ENCODE data around the gene RCSD1.
"Not testable (repeated sequence)": the region's sequence is repeated elsewhere in the genome, so short reads cannot be mapped to it uniquely, and the experiment has no call there.

The RCSD1 gene

DNA sequence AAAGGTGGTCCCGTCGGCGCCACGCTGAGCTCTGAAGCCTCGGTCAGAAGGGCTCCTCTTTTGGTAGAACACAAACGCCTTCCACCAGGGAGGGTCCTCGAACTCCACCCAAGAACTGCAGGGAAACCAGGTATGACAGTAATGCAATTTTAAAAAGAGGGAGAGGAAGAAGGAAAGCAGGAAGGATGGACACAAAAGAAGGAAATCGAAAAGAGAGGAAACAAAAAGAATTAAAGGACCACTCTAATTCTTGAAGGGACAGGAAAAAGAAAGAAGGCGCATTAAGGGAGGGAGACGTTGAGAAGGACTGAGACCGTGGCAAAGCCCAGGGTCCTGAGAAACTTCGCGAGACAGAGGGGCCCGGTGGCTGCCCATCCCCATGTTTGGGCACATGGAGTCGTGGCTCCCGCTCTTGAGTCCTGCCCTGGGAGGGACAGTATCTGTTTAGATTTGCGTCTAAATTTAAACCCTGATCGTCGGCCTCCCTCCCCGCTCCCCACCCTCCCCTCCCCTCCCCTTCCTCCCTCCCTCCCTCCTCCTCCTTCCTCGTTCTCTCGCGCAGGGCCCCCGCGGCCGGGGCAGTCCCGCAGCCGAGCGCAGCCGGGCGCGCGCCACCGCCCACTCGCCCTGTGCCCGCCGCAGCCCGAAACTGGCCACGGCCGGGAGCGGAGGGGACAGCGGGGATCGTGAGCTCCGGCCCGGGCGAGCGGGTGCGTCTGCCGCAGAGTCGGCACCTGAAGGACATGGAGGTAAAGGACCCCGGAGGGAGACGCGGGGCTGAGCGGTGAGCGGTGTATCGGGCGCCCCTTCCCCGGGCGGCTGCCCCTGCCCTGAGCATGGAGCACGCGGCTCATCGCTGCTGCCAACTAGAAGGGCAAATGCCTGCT lies at the start of gene RCSD1:
TSS of gene RCSD1 (plus strand) at position 552 of the 887 bp plus-strand sequence. CDS start at position 744, 192 bp downstream.
- peak; percentile 24 for DNase-seq

- DNase-seq = no peak
These were observed 48.0 kb upstream of the RCSD1 start for GRCh38 chr1:167582064-167582463.

- no peak for DNase-seq
These were observed 47.3 kb upstream of the RCSD1 start for GRCh38 chr1:167582722-167583121.

DNA sequence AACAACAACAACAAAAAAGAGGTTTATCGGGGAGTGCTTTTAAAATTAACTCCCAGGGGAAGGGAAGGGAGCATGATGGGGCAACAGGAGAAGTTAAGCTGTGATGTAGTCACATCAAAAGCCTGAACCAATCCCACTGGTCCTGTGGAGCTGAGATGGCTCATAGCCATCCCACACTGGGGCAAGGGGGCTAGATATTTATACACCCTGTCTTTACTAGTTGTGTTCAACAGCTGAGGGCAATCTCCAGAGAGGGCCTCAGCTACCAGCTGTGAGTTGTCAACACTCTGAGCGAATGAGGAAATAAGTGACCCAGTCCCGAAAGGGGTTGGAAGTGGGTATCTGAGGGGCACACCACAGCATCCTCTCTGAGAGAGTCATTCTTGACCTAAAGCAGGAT lies 45.5 kb upstream of the RCSD1 start:
- no peak for DNase-seq

GRCh38 chr1:167587342-167587741 lies 42.7 kb upstream of the RCSD1 start:
- DNase-seq = no peak

- no peak for DNase-seq
These were observed 42.2 kb upstream of the RCSD1 start for GRCh38 chr1:167587872-167588271.

DNA sequence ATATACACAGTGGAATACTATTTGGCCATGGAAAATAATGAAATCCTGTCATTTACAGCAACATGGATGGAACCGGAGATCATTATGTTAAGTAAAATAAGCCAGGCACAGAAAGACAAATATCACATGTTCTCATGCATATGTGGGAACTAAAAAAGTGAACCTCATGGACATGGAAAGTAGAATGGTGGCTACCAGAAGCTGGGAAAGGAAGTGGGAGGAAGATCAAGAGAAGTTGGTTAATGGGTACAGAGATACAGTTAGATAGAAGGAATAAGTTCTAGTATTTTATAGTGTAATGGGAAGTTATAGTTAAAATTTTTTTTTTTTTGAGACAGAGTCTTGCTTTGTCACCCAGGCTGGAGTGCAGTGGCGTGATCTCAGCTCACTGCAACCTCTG lies 41.7 kb upstream of the RCSD1 start:
- no peak for DNase-seq

DNA sequence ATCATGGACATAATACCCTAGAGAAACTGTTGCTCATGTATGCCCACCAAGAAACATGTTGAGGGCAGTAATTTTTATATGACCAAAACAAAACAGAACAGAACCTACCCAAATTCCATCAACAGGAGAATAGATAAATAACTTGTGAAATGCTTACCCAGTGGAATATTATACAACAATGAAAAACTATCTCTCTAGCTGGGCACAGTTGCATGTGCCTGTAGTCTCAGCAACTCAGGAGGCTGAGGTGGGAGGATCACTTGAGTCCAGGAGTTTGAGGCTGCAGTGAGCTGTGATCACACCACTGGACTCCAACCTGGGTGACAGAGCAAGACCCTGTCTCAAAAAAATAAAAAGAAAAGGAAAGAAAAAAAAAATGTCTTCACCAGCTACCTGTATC lies 37.6 kb upstream of the RCSD1 start:
- no peak for DNase-seq

DNA sequence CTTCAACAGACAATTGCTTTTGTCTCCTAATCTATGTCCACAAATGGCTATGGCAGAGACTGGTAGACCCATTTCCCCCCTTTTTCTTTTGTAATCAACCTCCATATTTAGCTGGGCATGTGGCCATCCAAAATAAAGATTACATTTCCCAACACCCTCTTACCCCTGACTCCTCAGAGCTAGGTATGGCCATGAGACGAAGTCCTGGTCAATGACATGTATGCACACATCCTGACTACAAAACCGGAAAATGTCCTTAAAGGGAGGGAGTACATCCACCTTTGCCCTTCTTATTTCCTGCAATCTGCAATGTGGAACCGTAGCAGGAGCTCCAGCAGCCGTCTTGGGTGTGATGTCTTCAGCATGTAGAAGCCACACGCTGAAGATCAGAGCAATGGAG lies 36.2 kb upstream of the RCSD1 start:
- DNase-seq = no peak

DNA sequence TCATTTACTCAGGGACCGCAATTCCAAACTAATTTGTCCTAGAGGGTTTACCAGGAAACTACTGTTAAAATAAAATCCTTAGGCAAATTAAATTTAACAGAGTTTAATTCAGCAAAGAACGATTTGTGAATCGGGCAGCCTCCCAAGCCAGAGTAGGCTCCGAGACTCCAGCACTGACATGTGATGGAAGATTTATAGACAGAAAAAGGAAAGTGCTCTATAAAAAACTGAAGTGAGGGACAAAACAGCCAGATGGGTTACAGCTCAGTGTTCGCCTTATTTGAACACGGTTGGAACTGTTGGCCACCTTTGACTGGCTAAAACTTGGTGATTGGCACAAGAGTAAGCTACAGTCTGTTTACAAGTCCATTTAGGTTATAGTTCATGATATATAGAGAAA lies 35.2 kb upstream of the RCSD1 start:
- DNase-seq = no peak

DNA sequence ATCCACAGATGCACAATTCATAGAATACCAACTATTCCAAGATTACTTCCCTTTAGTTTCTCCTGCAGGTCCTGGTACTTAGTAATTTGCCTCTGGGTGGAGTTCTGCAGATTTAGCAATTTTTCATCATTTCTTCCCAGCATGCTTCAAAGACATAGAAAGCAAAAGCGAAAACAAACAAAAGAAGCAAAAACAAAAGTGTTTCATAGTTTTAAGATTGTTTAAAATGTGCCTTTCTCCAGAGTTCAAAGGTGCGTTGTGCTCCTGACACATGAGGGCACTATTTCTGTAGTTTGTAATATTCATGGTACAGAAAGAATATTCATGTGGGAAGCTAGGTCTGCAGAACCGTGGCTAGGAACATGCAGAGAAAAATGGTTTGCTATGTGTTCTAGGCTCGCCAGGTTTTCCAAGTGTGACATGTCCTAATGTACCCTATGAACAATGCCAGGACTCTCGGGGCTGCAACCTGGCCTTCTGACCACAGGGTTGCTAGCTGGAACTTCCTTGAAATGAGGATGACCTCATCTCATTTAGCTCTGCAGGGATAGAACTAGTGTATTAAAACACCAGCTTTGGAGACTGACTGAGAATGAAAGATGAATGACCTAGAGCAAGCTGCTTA lies 30.0 kb upstream of the RCSD1 start:
- peak; percentile 45 for DNase-seq

- no peak for DNase-seq
These were observed 28.3 kb upstream of the RCSD1 start for GRCh38 chr1:167601442-167602383.

- no peak for DNase-seq
These were observed 27.2 kb upstream of the RCSD1 start for GRCh38 chr1:167602840-167603239.

- no peak for DNase-seq
These were observed 24.5 kb upstream of the RCSD1 start for GRCh38 chr1:167605576-167605975.

GRCh38 chr1:167611983-167612382 lies 18.0 kb upstream of the RCSD1 start:
- no peak for DNase-seq

DNA sequence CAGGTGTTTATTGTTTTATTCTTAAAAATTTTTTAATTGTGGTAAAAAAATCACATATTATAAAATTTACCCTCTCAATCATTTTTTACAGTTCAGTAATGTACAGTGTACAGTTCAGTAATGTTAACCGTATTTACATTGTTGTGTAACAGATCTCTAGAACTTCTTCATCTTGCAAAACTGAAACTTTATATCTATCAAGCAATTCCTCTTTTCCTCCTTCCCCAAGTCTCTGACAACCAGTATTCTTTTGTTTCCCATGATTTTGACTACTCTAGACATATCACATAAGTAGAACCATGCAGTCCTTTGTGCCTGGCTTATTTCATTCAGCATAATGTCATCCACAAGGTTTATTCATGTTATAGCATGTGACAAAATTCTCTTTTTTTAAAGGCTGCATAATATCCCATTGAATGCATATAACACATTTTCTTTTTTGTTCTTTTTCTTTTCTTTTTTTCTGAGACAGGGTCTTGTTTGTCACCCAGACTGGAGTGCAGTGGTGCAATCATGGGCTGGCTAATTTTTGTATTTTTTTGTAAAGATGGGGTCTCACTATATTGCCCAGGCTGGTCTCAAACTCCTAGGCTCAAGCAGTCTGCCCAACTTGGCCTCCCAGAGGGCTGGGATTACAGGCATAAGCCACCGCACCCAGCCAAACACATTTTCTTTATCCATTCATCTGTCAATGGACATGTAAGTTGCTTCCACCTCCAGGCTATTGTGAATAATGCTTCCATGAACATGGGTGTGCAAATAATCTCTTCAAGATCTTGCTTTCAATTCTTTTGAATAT lies 17.2 kb upstream of the RCSD1 start:
- no peak for DNase-seq

DNA sequence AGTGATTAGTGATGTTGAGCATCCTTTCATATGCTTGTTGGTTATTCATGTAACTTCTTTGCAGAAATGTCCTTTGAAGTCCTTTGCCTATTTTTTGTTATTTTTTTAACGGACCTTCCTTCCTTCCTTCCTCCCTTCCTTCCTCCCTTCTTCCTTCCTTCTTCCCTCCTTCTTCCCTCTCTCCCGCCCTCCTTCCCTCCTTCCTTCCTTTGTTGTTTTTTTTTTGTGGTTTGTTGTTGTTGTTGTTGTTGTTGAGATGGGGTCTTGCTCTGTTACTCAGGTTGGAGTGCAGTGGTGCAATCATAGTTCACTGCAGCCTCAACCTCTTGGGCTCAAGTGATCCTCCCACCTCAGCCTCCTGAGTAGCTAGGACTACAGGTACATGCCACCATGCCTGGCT lies 16.0 kb upstream of the RCSD1 start:
- not testable (repeated sequence) for DNase-seq

- DNase-seq = no peak
These were observed 15.2 kb upstream of the RCSD1 start for GRCh38 chr1:167614851-167615250.

DNA sequence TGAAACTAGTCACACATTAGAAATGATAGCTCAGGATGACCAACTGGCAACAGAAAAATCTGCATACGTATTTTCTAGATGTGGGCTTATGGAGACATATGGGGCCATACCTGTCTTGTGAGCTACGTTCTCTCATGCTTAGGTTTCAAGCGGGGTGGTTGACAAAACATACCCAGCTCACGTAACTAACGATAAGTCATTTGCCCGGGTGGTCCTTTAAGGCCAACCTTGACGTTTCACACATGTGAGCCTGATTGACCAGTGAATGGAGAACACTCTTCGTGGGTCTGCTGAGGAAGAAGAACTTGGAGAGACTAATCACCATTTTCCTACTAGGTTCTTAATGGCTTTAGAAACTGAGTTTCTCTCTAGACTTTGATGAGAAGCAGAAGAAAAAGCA lies 13.5 kb upstream of the RCSD1 start:
- DNase-seq = no peak

GRCh38 chr1:167617153-167618147 lies 12.6 kb upstream of the RCSD1 start:
- DNase-seq = no peak

- no peak for DNase-seq
These were observed 11.7 kb upstream of the RCSD1 start for GRCh38 chr1:167618366-167618765.
